Measurements from ENCODE around the gene RARS2. TPM values are rescaled to one million over a fixed set of nuclear protein-coding genes. Genes with fewer than 3 reads are reported as not detected.

RARS2 gene
- total and polyA plus RNA-seq, 2 of the 8 experiments (the other 6 are each of a cell fraction or from before 2014, with no cell fraction given) = 10.2 to 40.5 TPM

GRCh38 chr6:87606199-87606598 lies 16.4 kb upstream of the RARS2 start:
- H3K18ac ChIP-seq (ENCODE audit: extremely low read depth, low read length) = no peak overlapping the region

More at GRCh38 chr6:87606199-87606598, 16.4 kb upstream of the RARS2 start:
- Histone ChIP-seq H3K36me3 (ENCODE audit: control insufficient read depth in 2 of 4, insufficient read depth in 4 of 4, low read length in 3 of 4) (peaks cover 0 to 56% (median 11%) of the 10 kb centered on the region in 4 experiments; a peak in 4 of 8 replicates), H3K27me3 (replicated peaks in 1 of 4; ENCODE audit: control insufficient read depth in 3 of 4, extremely low read depth in 1 of 4, insufficient read depth in 3 of 4, low read length in 3 of 4) (no peaks in the 10 kb centered on the region), H2BK120ac (replicated peaks; ENCODE audit: low read depth, low read length) (no peak overlapping the region), H3K27ac (ENCODE audit: low read depth, low read length) (no peak overlapping the region), H3K79me1 (ENCODE audit: low read depth, low read length) (no peaks in the 10 kb centered on the region), H4K8ac (ENCODE audit: extremely low read depth, insufficient read depth, low read length) (no peak overlapping the region), H2BK20ac (ENCODE audit: low read length) (no peak overlapping the region), H2BK15ac (ENCODE audit: low read length) (no peak overlapping the region), H3K4me1 (replicated peaks in 1 of 4; ENCODE audit: control insufficient read depth in 3 of 4, insufficient read depth in 4 of 4, low read length in 3 of 4) (peaks cover 0 to 4% (median 1%) of the 10 kb centered on the region in 4 experiments; a peak in 3 of 7 replicates), H4K5ac (ENCODE audit: insufficient read length, low read depth, low read length) (no peak overlapping the region), H3K79me2 (ENCODE audit: control insufficient read depth in 1 of 2, insufficient read depth in 2 of 2, low read length in 2 of 2) (no peaks in the 10 kb centered on the region), H3K4me3 (ENCODE audit: extremely low read depth in 1 of 4, insufficient read depth in 2 of 4, low read depth in 3 of 4, low read length in 4 of 4) (no peak overlapping the region), H3K9ac (replicated peaks in 1 of 4; ENCODE audit: extremely low read depth in 1 of 4, low read depth in 3 of 4, low read length in 3 of 4) (no peak overlapping the region), H3K4me2 (ENCODE audit: insufficient read depth in 1 of 2, low read depth in 2 of 2, low read length in 2 of 2) (no peak overlapping the region), H2BK12ac (ENCODE audit: low read depth, low read length) (no peak overlapping the region), H2AFZ (ENCODE audit: low read length) (no peak overlapping the region), H3K4ac (replicated peaks; ENCODE audit: insufficient read length, low read depth, low read length) (no peak overlapping the region), H3K23me2 (ENCODE audit: low read depth, low read length) (no peaks in the 10 kb centered on the region), H4K91ac (replicated peaks; ENCODE audit: insufficient read length, low read length) (no peak overlapping the region), H3K9me3 (ENCODE audit: insufficient read depth in 2 of 2, low read depth in 1 of 2, low read length in 1 of 2) (no peaks in the 10 kb centered on the region), H3K23ac (ENCODE audit: insufficient read length) (no peak overlapping the region), H3K56ac (replicated peaks; ENCODE audit: insufficient read length, low read depth, low read length) (no peak overlapping the region), H3K14ac (ENCODE audit: insufficient read length) (no peak overlapping the region), H2BK5ac (ENCODE audit: low read depth, low read length) (no peak overlapping the region), H4K20me1 (replicated peaks in 1 of 2; ENCODE audit: control insufficient read depth in 1 of 2, insufficient read depth in 2 of 2, low read length in 2 of 2) (peaks cover 0 to 2% of the 10 kb centered on the region in 2 experiments), H2AK5ac (ENCODE audit: low read depth, low read length) (no peak overlapping the region)
- 81% methylated on average over 2 of the region's 2 CpGs; no CpG with 5 or more reads in 1 of the 2 experiments for whole genome bisulfite sequencing, 2 experiments (ENCODE audit: extremely low coverage in 1 of 2, insufficient coverage in 1 of 2, insufficient read length in 1 of 2, insufficient replicate concordance in 2 of 2, low coverage in 1 of 2, low lambda C conversion rate in 2 of 2, missing lambda C conversion rate in 1 of 2)
- CTCF ChIA-PET (ENCODE audit: partially characterized antibody) = no interaction called here
- FAIRE-seq = no peak
- DNase-seq (ENCODE audit: low read depth in 1 of 2, low spot score in 2 of 2) = no peak
- TF ChIP-seq CTBP2 (IDR thresholded peaks at IDR 0.05; ENCODE audit: borderline replicate concordance, insufficient read depth, insufficient read length, low read length) = no peak
- TF ChIP-seq CREB1 (IDR thresholded peaks at IDR 0.05) = no peak
- no peak for TF ChIP-seq SIRT6 (IDR thresholded peaks at IDR 0.05; ENCODE audit: low read length)
- no peak for TF ChIP-seq KDM5A (IDR thresholded peaks at IDR 0.05; ENCODE audit: low read length)
- no peak for TF ChIP-seq SIN3A (conservative IDR thresholded peaks at IDR 0.05 in 1 of 2, IDR thresholded peaks at IDR 0.05 in 1 of 2; ENCODE audit: low read depth in 1 of 2, low read length in 2 of 2)
- TF ChIP-seq RBBP5 (IDR thresholded peaks at IDR 0.05; ENCODE audit: borderline replicate concordance, low read depth, low read length) = no peak
- POLR2A ChIA-PET (ENCODE audit: partially characterized antibody) = interaction anchor here (0.6 to 5.6 kb wide), 5 partner anchors 9 to 392 kb away, joined by 3 to 30 read pairs (median 3); partner anchors contain the start of genes ORC3 and RARS2

Data from H1 (cell line).